Type B pancreatic cell (in vitro differentiated cells): ENCODE data around the gene TPK1. TPM values are rescaled to one million over a fixed set of nuclear protein-coding genes. Genes with fewer than 3 reads are reported as not detected.
"Not testable (repeated sequence)": the region's sequence is repeated elsewhere in the genome, so short reads cannot be mapped to it uniquely, and the experiment has no call there.

Source experiments
- DNase-seq: peaks from one replicate; pipeline ENCODE4 v3.0.0; 2021; ENCODE audit warnings: mixed read lengths; ENCODE audit not compliant: unreplicated experiment; ENCODE audit errors: extremely low spot score
- H3K27ac Mint-ChIP-seq: 2 replicates; pipeline ENCODE4 v1.8.0; 2021; ENCODE audit warnings: mild to moderate bottlenecking, mixed read lengths
- H3K27me3 Mint-ChIP-seq: 2 replicates; pipeline ENCODE4 v1.8.0; 2021; ENCODE audit warnings: mixed read lengths
- H3K36me3 Mint-ChIP-seq: 2 replicates; pipeline ENCODE4 v1.8.0; 2021; ENCODE audit warnings: mixed read lengths
- H3K4me1 Mint-ChIP-seq: one replicate; pipeline ENCODE4 v1.8.0; 2021; ENCODE audit warnings: mixed read lengths; ENCODE audit not compliant: unreplicated experiment
- H3K4me3 Mint-ChIP-seq: 2 replicates; pipeline ENCODE4 v1.8.0; 2021; ENCODE audit warnings: mild to moderate bottlenecking, mixed read lengths
- H3K9me3 Mint-ChIP-seq: 2 replicates; pipeline ENCODE4 v1.8.0; 2021; ENCODE audit warnings: mixed read lengths
- total RNA-seq: library from RNA; stranded (reverse); gene quantifications from 2 replicates; pipeline ENCODE4 v1.2.1, GENCODE V29; 2021; ENCODE audit warnings: low replicate concordance
- TF ChIP-seq, protein P1 (sequence below): fragments of 200-600 bp; sonication (generic); conservative IDR thresholded peaks from 2 replicates; pipeline ENCODE4 v1.5.0; 2021; ENCODE audit warnings: antibody characterized with exemption, mild to moderate bottlenecking

TPK1 gene
- total RNA-seq, 1 donor from 2014 or later: 3.2 TPM

DNA sequence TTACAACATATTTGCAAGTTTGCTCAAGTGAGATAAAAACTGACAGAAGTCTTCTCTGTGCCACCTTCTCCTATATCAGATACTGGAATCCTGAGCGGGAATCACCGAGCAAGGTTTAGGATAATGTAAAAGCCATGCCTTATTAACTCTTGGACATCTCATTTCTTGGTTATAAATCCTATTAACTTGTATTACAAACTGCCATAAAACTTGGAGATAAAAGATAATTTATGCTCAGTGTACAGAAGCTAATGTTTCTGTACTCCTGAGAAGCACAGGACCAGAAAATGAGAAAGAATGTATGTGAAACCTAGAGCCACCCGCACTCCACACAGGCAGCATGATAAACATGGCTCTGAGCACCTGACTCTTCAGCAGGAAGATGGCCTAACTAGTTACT, 251.1 kb downstream of the TPK1 start:
- Mint-ChIP-seq H3K27ac (no peak overlapping the region), H3K36me3 (no peaks in the 10 kb centered on the region), H3K4me3 (no peak overlapping the region), H3K4me1 (no peaks in the 10 kb centered on the region), H3K9me3 (no peaks in the 10 kb centered on the region), H3K27me3 (no peaks in the 10 kb centered on the region)
- TF ChIP-seq, protein P1, sequence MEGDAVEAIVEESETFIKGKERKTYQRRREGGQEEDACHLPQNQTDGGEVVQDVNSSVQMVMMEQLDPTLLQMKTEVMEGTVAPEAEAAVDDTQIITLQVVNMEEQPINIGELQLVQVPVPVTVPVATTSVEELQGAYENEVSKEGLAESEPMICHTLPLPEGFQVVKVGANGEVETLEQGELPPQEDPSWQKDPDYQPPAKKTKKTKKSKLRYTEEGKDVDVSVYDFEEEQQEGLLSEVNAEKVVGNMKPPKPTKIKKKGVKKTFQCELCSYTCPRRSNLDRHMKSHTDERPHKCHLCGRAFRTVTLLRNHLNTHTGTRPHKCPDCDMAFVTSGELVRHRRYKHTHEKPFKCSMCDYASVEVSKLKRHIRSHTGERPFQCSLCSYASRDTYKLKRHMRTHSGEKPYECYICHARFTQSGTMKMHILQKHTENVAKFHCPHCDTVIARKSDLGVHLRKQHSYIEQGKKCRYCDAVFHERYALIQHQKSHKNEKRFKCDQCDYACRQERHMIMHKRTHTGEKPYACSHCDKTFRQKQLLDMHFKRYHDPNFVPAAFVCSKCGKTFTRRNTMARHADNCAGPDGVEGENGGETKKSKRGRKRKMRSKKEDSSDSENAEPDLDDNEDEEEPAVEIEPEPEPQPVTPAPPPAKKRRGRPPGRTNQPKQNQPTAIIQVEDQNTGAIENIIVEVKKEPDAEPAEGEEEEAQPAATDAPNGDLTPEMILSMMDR: no peak
- no peak for DNase-seq

DNA sequence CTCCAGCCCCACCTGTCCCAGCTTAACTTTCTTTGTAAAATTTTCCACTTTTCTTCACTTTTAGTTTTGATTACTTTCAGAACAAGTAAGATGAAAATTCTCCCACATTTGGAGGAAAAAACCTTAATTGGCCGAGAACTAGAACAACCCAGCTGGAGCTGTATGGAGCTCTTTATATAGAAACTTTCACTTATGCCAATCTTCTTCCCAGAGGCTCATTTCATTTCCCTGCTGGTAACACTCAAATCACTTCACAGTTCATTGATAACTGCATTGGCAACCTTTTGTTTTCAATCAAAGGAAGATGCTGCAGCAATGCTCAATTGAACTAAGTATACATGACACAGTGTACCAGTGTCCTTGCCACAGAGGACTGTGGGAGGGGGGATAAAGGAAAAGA, 256.2 kb downstream of the TPK1 start:
- TF ChIP-seq, protein P1: no peak
- no peak overlapping the region for H3K4me3 Mint-ChIP-seq
- H3K9me3 Mint-ChIP-seq: no peaks in the 10 kb centered on the region
- H3K27me3 Mint-ChIP-seq: no peaks in the 10 kb centered on the region
- H3K36me3 Mint-ChIP-seq: no peaks in the 10 kb centered on the region
- no peaks in the 10 kb centered on the region for H3K4me1 Mint-ChIP-seq
- DNase-seq: no peak
- no peak overlapping the region for H3K27ac Mint-ChIP-seq

DNA sequence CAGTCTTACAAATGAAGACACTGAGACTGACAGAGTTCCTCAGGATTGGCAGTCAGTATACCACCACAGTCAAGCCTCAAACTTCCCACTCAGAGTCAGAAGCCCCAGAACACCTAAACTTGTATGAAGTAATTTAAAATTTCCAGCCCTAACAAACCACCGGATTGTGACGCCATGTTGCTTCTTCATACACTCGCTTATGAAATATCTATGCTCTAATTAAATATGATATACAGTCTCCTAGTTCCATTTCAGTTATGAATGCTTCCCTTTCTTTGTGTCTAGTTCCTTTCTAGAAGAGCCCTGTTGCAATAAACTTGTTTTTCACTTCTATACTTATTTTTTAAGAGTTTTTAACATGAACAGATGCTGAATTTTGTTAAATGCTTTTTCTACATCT, 260.4 kb downstream of the TPK1 start:
- no peaks in the 10 kb centered on the region for H3K9me3 Mint-ChIP-seq
- no peaks in the 10 kb centered on the region for H3K36me3 Mint-ChIP-seq
- no peaks in the 10 kb centered on the region for H3K27me3 Mint-ChIP-seq
- H3K27ac Mint-ChIP-seq: no peak overlapping the region
- no peak overlapping the region for H3K4me3 Mint-ChIP-seq
- TF ChIP-seq, protein P1: no peak
- no peak for DNase-seq
- H3K4me1 Mint-ChIP-seq: no peaks in the 10 kb centered on the region

DNA sequence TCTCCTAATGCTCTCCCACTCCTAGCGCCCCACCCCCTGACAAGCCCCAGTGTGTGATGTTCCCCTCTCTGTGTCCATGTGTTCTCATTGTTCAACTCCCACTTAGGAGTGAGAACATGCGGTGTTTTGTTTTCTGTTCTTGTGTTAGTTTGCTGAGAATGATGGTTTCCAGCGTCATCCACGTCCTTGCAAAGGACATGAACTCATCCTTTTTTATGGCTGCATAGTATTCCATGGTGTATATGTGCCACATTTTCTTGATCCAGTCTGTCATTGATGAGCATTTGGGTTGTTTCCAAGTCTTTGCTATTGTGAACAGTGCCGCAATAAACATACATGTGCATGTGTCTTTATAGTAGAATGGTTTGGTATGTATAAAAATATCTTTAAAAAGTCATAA, 261.1 kb downstream of the TPK1 start:
- not testable (repeated sequence) for H3K27ac Mint-ChIP-seq, H3K27me3 Mint-ChIP-seq, H3K36me3 Mint-ChIP-seq, DNase-seq, H3K4me1 Mint-ChIP-seq, H3K4me3 Mint-ChIP-seq, H3K9me3 Mint-ChIP-seq

DNA sequence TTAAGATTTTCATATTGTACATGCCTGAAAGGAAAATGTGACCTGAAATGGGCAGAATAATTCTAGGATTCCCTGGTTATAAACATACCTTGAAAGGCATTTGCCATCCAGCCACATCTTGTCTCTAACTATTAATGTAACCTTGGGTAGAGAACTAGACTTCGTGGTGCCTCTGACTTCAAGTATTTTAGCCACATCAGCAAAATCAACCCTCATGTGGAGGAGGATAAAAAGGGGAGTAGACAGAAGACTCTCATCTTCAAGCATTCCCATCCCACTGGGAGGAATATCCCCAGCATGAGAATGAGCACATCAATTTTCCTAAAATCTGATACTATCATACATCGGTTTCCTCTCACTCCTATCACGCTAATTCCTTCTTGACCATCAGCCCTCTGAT, 267.6 kb downstream of the TPK1 start:
- no peaks in the 10 kb centered on the region for H3K27me3 Mint-ChIP-seq
- no peaks in the 10 kb centered on the region for H3K4me1 Mint-ChIP-seq
- no peak for DNase-seq
- H3K36me3 Mint-ChIP-seq: no peaks in the 10 kb centered on the region
- H3K4me3 Mint-ChIP-seq: no peak overlapping the region
- TF ChIP-seq, protein P1: no peak
- peaks cover 8% of the 10 kb centered on the region for H3K9me3 Mint-ChIP-seq
- no peak overlapping the region for H3K27ac Mint-ChIP-seq

DNA sequence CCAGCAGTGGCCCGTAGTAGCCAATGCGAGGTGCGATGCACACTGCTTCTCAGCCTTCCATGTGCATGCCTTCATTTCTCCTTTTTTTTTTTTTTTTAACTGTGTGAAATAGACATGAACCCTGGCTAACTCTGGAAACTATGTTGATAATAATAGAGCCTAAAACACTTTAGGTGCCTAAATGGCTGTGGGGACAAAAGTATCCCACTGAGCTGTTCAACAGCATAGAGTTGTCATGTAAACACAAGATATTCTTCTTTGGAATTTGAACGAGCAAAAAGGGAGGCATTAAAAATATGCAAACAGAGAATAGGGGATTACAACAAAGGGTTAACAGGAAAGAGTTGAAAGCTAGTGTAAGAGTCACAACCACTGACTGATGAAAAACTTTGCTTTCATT, 270.3 kb downstream of the TPK1 start:
- TF ChIP-seq, protein P1: no peak
- Mint-ChIP-seq H3K9me3 (peaks cover 8% of the 10 kb centered on the region), H3K36me3 (no peaks in the 10 kb centered on the region), H3K4me1 (no peaks in the 10 kb centered on the region), H3K27me3 (no peaks in the 10 kb centered on the region), H3K27ac (no peak overlapping the region), H3K4me3 (no peak overlapping the region)
- DNase-seq: no peak
